GM12878 (cell line): Measurements from ENCODE around the gene MAP3K7. TPM values are rescaled to one million over a fixed set of nuclear protein-coding genes. Genes with fewer than 3 reads are reported as not detected.

Source experiments
- ATAC-seq: fragments of 200-7000 bp; cut with Tn5 transposase; 3 replicates; pipeline ENCODE4 v1.9.1; 2020; ENCODE audit warnings: mild to moderate bottlenecking, moderate library complexity
- BruUV-seq: library from RNA; stranded (reverse); fragments of 400-500 nt; replicated peaks from 2 replicates; lab custom pipeline; 2021; lab: Mats Ljungman, UMichigan
- CTCF ChIA-PET: fragments of 300-600 bp; sonication (Branson Sonifier 250); formaldehyde crosslinking; extraction: SDS; loops from one replicate; lab custom pipeline; 2021; ENCODE audit warnings: inconsistent platforms; lab: Yijun Ruan, JAX
- POLR2A ChIA-PET: fragments of 350-600 bp; formaldehyde crosslinking; extraction: SDS; loops from one replicate; lab custom pipeline; 2021; ENCODE audit warnings: inconsistent platforms; lab: Charles Lee
- RAD21 ChIA-PET: fragments of 300-600 bp; sonication (Branson Sonifier 250); formaldehyde crosslinking; loops from one replicate; lab custom pipeline; 2023; ENCODE audit warnings: antibody characterized with exemption; ENCODE audit not compliant: unreplicated experiment; lab: Charles Lee
- SMC1A ChIA-PET: fragments of 300-600 bp; sonication (Branson Sonifier 250); formaldehyde crosslinking; loops from one replicate; lab custom pipeline; 2023; ENCODE audit not compliant: unreplicated experiment, uncharacterized antibody; lab: Charles Lee
- DNase-seq: peaks from one replicate; pipeline ENCODE4 v3.0.0-alpha.2; 2011; ENCODE audit warnings: low read depth, low spot score
- FAIRE-seq: peaks from 3 replicates; lab custom pipeline; 2011; peaks lifted over from hg19 to GRCh38; lab: Jason Lieb, UNC
- H2AFZ ChIP-seq: 2 replicates; pipeline ENCODE4 v1.6.0; 2011; ENCODE audit warnings: low read depth, low read length, control low read depth; ENCODE audit not compliant: control insufficient read depth
- H3K27ac ChIP-seq: 2 replicates; pipeline ENCODE4 v1.5.1; 2011; ENCODE audit warnings: control low read depth; ENCODE audit not compliant: control insufficient read depth, insufficient read depth
- H3K27me3 ChIP-seq, 2 experiments: replicated peaks in 1 of 2; 2 replicates each; pipeline versions ENCODE4 v1.6.0 to v1.6.1; 2011; ENCODE audit warnings: low read length in 1 of 2; ENCODE audit not compliant: control insufficient read depth in 2 of 2, insufficient read depth in 2 of 2
- H3K36me3 ChIP-seq, 2 experiments: 2 replicates each; pipeline ENCODE4 v1.5.1; 2011; ENCODE audit warnings: low read length in 1 of 2; ENCODE audit not compliant: control insufficient read depth in 2 of 2, insufficient read depth in 2 of 2
- H3K4me1 ChIP-seq: 2 replicates; pipeline ENCODE4 v1.6.1; 2011; ENCODE audit warnings: mild to moderate bottlenecking, low read length, moderate library complexity, mixed read lengths; ENCODE audit not compliant: control insufficient read depth, insufficient read depth
- H3K4me2 ChIP-seq: 2 replicates; pipeline ENCODE4 v1.6.0; 2011; ENCODE audit warnings: control low read depth; ENCODE audit not compliant: control insufficient read depth, insufficient read depth
- H3K4me3 ChIP-seq: fragments of 200-600 bp; sonication (generic); 2 replicates; pipeline ENCODE4 v1.5.1; 2016
- H3K79me2 ChIP-seq: 2 replicates; pipeline ENCODE4 v1.6.0; 2011; ENCODE audit warnings: low read length; ENCODE audit not compliant: control insufficient read depth, insufficient read depth
- H3K9ac ChIP-seq: 2 replicates; pipeline ENCODE4 v1.8.0; 2011; ENCODE audit warnings: low read length, control low read depth, mixed read lengths; ENCODE audit not compliant: control insufficient read depth, insufficient read depth
- H3K9me3 ChIP-seq: replicated peaks from 3 replicates; pipeline ENCODE4 v1.5.1; 2011; ENCODE audit warnings: mild to moderate bottlenecking, low read length; ENCODE audit not compliant: control insufficient read depth, insufficient read depth
- H4K20me1 ChIP-seq: 2 replicates; pipeline ENCODE4 v1.6.0; 2011; ENCODE audit not compliant: control insufficient read depth, insufficient read depth
- BACH1 ChIP-seq: fragments of 450-650 bp; IDR thresholded peaks from 2 replicates; pipeline ENCODE4 v1.6.1; 2017; ENCODE audit warnings: mild to moderate bottlenecking, borderline replicate concordance
- BHLHE40 ChIP-seq, 2 experiments: fragments of 450-650 bp in 1 of 2; IDR thresholded peaks; 2 replicates each; pipeline ENCODE4 v1.6.1; 2011 to 2017; ENCODE audit warnings: low read depth in 2 of 2, borderline replicate concordance in 1 of 2, improper control_type of control experiment in 1 of 2, low read length in 1 of 2, mild to moderate bottlenecking in 1 of 2
- JUNB ChIP-seq: IDR thresholded peaks from 2 replicates; pipeline ENCODE4 v1.6.1; 2016; ENCODE audit warnings: antibody characterized with exemption, mild to moderate bottlenecking
- NBN ChIP-seq: fragments of 450-650 bp; IDR thresholded peaks from 2 replicates; pipeline ENCODE4 v1.6.1; 2016
- NR2F1 ChIP-seq: fragments of 450-650 bp; conservative IDR thresholded peaks from 2 replicates; pipeline ENCODE4 v1.6.1; 2017; ENCODE audit warnings: mild to moderate bottlenecking
- POLR2AphosphoS2 ChIP-seq: IDR thresholded peaks from 2 replicates; pipeline ENCODE4 v1.6.1; 2011; ENCODE audit warnings: low read depth, mild to moderate bottlenecking, low read length, improper control_type of control experiment, moderate library complexity
- SMAD1 ChIP-seq: fragments of 450-650 bp; IDR thresholded peaks from 2 replicates; pipeline ENCODE4 v1.6.1; 2018; ENCODE audit warnings: mild to moderate bottlenecking, low read depth; ENCODE audit not compliant: partially characterized antibody
- SRF ChIP-seq, 2 experiments: IDR thresholded peaks; 2 replicates each; pipeline ENCODE4 v1.6.1; 2011; ENCODE audit warnings: low read depth in 2 of 2, low read length in 2 of 2, mild to moderate bottlenecking in 1 of 2, moderate library complexity in 1 of 2
- in situ Hi-C: fragments of 300-500 bp; cut with MboI; formaldehyde crosslinking; loops from 9 replicates; pipeline ENCODE4 v1.14.3; 2018; ENCODE audit warnings: mixed read lengths
- intact Hi-C: fragments of 100-400 bp; cut with micrococcal nuclease; formaldehyde crosslinking; loops from one replicate; pipeline ENCODE4 v1.14.2; 2022; ENCODE audit not compliant: unreplicated experiment
- polyA plus RNA-seq, 11 experiments: library from polyadenylated mRNA; depleted of rRNA in 4 of 11; unstranded in 6 of 11; stranded (reverse) in 5 of 11; fragments of >200 nt; fragmentation: Nextera tagmentation in 4 of 11; fragmentation: Illumina TruSeq in 1 of 11; extraction: Ambion mirVana in 4 of 11; extraction: Trizol in 1 of 11; gene quantifications; 1 replicate in 1 of 11; 2 replicates in 10 of 11; pipeline versions ENCODE4 v1.2.1 to v1.2.3, GENCODE V29; 2011 to 2016; ENCODE audit warnings: inconsistent platforms in 2 of 11, missing spikeins in 2 of 11, low read depth in 1 of 11
- total RNA-seq, 4 experiments: library from RNA; depleted of rRNA in 3 of 4; stranded (reverse); fragments of >200 nt in 3 of 4; fragmentation: Illumina TruSeq in 1 of 4; extraction: Trizol in 1 of 4; gene quantifications; 2 replicates each; pipeline versions ENCODE4 v1.2.1 to v1.2.3, GENCODE V29; 2013 to 2021
- TF ChIP-seq, protein P1 (sequence below): IDR thresholded peaks from 2 replicates; pipeline ENCODE4 v1.6.1; 2012; ENCODE audit warnings: mild to moderate bottlenecking, low read depth, low read length
- TF ChIP-seq, protein P2 (sequence below): fragments of 450-650 bp; IDR thresholded peaks from 2 replicates; pipeline ENCODE4 v1.6.1; 2017; ENCODE audit warnings: mild to moderate bottlenecking
- TF ChIP-seq, protein P3 (sequence below): fragments of 450-650 bp; IDR thresholded peaks from 2 replicates; pipeline ENCODE4 v1.6.1; 2016; ENCODE audit warnings: mild to moderate bottlenecking, moderate library complexity, borderline replicate concordance
- TF ChIP-seq, protein P4 (sequence below): IDR thresholded peaks from 2 replicates; pipeline ENCODE4 v1.6.1; 2012; ENCODE audit warnings: low read length, inconsistent platforms

The MAP3K7 gene
- total and polyA plus RNA-seq, 10 of the 15 experiments (the other 5 are each of a cell fraction or from before 2014, with no cell fraction given), result 7.0 to 42.6 (median 22.0) TPM

DNA sequence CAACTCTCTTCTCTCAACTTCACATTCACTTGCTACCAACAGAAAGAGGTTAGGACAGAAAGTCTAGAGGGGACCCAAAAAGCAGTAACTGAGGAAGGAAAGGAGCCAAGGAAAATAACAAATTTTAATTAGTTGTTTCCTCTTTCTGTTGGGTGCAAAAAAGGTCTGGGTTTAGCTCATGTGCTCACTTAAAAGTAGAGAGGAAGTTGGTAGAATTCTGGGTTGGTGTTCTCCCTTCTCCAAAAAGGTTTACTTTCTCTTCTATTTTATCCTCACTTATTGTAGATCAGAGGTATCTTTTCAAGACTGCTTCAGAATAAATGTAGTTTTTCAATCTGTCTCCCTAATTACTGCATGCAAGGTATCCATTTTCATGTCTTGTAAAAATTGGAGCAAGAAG, 42.8 kb downstream of the MAP3K7 start:
- DNase-seq (no peak), ATAC-seq (no peak)
- H4K20me1 ChIP-seq, result no peaks in the 10 kb centered on the region
- H2AFZ ChIP-seq, result no peak overlapping the region
- ChIA-PET CTCF (no interaction called here), SMC1A (no interaction called here), RAD21 (no interaction called here), POLR2A (no interaction called here)
- H3K4me2 ChIP-seq, result no peak overlapping the region
- peaks cover 0 to 14% of the 10 kb centered on the region in 2 experiments for H3K36me3 ChIP-seq
- H3K9me3 ChIP-seq, result no peaks in the 10 kb centered on the region
- H3K27ac ChIP-seq, result no peak overlapping the region
- no peaks in the 10 kb centered on the region for H3K4me1 ChIP-seq
- in situ Hi-C loops, result no loop called here
- H3K9ac ChIP-seq, result no peak overlapping the region
- no peaks in the 10 kb centered on the region for H3K27me3 ChIP-seq
- no peak for TF ChIP-seq POLR2AphosphoS2
- TF ChIP-seq, protein P1, sequence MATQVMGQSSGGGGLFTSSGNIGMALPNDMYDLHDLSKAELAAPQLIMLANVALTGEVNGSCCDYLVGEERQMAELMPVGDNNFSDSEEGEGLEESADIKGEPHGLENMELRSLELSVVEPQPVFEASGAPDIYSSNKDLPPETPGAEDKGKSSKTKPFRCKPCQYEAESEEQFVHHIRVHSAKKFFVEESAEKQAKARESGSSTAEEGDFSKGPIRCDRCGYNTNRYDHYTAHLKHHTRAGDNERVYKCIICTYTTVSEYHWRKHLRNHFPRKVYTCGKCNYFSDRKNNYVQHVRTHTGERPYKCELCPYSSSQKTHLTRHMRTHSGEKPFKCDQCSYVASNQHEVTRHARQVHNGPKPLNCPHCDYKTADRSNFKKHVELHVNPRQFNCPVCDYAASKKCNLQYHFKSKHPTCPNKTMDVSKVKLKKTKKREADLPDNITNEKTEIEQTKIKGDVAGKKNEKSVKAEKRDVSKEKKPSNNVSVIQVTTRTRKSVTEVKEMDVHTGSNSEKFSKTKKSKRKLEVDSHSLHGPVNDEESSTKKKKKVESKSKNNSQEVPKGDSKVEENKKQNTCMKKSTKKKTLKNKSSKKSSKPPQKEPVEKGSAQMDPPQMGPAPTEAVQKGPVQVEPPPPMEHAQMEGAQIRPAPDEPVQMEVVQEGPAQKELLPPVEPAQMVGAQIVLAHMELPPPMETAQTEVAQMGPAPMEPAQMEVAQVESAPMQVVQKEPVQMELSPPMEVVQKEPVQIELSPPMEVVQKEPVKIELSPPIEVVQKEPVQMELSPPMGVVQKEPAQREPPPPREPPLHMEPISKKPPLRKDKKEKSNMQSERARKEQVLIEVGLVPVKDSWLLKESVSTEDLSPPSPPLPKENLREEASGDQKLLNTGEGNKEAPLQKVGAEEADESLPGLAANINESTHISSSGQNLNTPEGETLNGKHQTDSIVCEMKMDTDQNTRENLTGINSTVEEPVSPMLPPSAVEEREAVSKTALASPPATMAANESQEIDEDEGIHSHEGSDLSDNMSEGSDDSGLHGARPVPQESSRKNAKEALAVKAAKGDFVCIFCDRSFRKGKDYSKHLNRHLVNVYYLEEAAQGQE, result no peak
- no peak for TF ChIP-seq BHLHE40 (IDR thresholded peaks at IDR 0.05; ENCODE audit: borderline replicate concordance in 1 of 2, low read depth in 2 of 2, low read length in 1 of 2)
- TF ChIP-seq NR2F1, result no peak
- TF ChIP-seq JUNB, result no peak
- TF ChIP-seq BACH1, result no peak
- no peak for TF ChIP-seq SRF (IDR thresholded peaks at IDR 0.05; ENCODE audit: low read depth in 2 of 2, low read length in 2 of 2)
- TF ChIP-seq, protein P2, sequence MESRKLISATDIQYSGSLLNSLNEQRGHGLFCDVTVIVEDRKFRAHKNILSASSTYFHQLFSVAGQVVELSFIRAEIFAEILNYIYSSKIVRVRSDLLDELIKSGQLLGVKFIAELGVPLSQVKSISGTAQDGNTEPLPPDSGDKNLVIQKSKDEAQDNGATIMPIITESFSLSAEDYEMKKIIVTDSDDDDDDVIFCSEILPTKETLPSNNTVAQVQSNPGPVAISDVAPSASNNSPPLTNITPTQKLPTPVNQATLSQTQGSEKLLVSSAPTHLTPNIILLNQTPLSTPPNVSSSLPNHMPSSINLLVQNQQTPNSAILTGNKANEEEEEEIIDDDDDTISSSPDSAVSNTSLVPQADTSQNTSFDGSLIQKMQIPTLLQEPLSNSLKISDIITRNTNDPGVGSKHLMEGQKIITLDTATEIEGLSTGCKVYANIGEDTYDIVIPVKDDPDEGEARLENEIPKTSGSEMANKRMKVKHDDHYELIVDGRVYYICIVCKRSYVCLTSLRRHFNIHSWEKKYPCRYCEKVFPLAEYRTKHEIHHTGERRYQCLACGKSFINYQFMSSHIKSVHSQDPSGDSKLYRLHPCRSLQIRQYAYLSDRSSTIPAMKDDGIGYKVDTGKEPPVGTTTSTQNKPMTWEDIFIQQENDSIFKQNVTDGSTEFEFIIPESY, result no peak
- TF ChIP-seq NBN, result no peak
- no peak for TF ChIP-seq SMAD1
- TF ChIP-seq, protein P3, sequence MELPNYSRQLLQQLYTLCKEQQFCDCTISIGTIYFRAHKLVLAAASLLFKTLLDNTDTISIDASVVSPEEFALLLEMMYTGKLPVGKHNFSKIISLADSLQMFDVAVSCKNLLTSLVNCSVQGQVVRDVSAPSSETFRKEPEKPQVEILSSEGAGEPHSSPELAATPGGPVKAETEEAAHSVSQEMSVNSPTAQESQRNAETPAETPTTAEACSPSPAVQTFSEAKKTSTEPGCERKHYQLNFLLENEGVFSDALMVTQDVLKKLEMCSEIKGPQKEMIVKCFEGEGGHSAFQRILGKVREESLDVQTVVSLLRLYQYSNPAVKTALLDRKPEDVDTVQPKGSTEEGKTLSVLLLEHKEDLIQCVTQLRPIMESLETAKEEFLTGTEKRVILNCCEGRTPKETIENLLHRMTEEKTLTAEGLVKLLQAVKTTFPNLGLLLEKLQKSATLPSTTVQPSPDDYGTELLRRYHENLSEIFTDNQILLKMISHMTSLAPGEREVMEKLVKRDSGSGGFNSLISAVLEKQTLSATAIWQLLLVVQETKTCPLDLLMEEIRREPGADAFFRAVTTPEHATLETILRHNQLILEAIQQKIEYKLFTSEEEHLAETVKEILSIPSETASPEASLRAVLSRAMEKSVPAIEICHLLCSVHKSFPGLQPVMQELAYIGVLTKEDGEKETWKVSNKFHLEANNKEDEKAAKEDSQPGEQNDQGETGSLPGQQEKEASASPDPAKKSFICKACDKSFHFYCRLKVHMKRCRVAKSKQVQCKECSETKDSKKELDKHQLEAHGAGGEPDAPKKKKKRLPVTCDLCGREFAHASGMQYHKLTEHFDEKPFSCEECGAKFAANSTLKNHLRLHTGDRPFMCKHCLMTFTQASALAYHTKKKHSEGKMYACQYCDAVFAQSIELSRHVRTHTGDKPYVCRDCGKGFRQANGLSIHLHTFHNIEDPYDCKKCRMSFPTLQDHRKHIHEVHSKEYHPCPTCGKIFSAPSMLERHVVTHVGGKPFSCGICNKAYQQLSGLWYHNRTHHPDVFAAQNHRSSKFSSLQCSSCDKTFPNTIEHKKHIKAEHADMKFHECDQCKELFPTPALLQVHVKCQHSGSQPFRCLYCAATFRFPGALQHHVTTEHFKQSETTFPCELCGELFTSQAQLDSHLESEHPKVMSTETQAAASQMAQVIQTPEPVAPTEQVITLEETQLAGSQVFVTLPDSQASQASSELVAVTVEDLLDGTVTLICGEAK, result no peak
- TF ChIP-seq, protein P4, sequence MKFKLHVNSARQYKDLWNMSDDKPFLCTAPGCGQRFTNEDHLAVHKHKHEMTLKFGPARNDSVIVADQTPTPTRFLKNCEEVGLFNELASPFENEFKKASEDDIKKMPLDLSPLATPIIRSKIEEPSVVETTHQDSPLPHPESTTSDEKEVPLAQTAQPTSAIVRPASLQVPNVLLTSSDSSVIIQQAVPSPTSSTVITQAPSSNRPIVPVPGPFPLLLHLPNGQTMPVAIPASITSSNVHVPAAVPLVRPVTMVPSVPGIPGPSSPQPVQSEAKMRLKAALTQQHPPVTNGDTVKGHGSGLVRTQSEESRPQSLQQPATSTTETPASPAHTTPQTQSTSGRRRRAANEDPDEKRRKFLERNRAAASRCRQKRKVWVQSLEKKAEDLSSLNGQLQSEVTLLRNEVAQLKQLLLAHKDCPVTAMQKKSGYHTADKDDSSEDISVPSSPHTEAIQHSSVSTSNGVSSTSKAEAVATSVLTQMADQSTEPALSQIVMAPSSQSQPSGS, result no peak
- TF ChIP-seq, all 136 proteins: peak for 0
- intact Hi-C loops, result no loop called here
- no peak for FAIRE-seq
- no peak overlapping the region for H3K4me3 ChIP-seq
- no TSS peak for BruUV-seq
- H3K79me2 ChIP-seq, result no peaks in the 10 kb centered on the region
